GM12878 (cell line): ENCODE measurements around the gene MYO1D. TPM values are rescaled to one million over a fixed set of nuclear protein-coding genes. Genes with fewer than 3 reads are reported as not detected.

Source experiments
- ATAC-seq: fragments of 200-7000 bp; cut with Tn5 transposase; 3 replicates; pipeline ENCODE4 v1.9.1; 2020; ENCODE audit warnings: mild to moderate bottlenecking, moderate library complexity
- BruUV-seq: library from RNA; stranded (reverse); fragments of 400-500 nt; replicated peaks from 2 replicates; lab custom pipeline; 2021; lab: Mats Ljungman, UMichigan
- CTCF ChIA-PET: fragments of 300-600 bp; sonication (Branson Sonifier 250); formaldehyde crosslinking; extraction: SDS; loops from one replicate; lab custom pipeline; 2021; ENCODE audit warnings: inconsistent platforms; lab: Yijun Ruan, JAX
- POLR2A ChIA-PET: fragments of 350-600 bp; formaldehyde crosslinking; extraction: SDS; loops from one replicate; lab custom pipeline; 2021; ENCODE audit warnings: inconsistent platforms; lab: Charles Lee
- RAD21 ChIA-PET: fragments of 300-600 bp; sonication (Branson Sonifier 250); formaldehyde crosslinking; loops from one replicate; lab custom pipeline; 2023; ENCODE audit warnings: antibody characterized with exemption; ENCODE audit not compliant: unreplicated experiment; lab: Charles Lee
- SMC1A ChIA-PET: fragments of 300-600 bp; sonication (Branson Sonifier 250); formaldehyde crosslinking; loops from one replicate; lab custom pipeline; 2023; ENCODE audit not compliant: unreplicated experiment, uncharacterized antibody; lab: Charles Lee
- DNase-seq: peaks from one replicate; pipeline ENCODE4 v3.0.0-alpha.2; 2011; ENCODE audit warnings: low read depth, low spot score
- FAIRE-seq: peaks from 3 replicates; lab custom pipeline; 2011; peaks lifted over from hg19 to GRCh38; lab: Jason Lieb, UNC
- H2AFZ ChIP-seq: 2 replicates; pipeline ENCODE4 v1.6.0; 2011; ENCODE audit warnings: low read depth, low read length, control low read depth; ENCODE audit not compliant: control insufficient read depth
- H3K27ac ChIP-seq: 2 replicates; pipeline ENCODE4 v1.5.1; 2011; ENCODE audit warnings: control low read depth; ENCODE audit not compliant: control insufficient read depth, insufficient read depth
- H3K27me3 ChIP-seq, 2 experiments: replicated peaks in 1 of 2; 2 replicates each; pipeline versions ENCODE4 v1.6.0 to v1.6.1; 2011; ENCODE audit warnings: low read length in 1 of 2; ENCODE audit not compliant: control insufficient read depth in 2 of 2, insufficient read depth in 2 of 2
- H3K36me3 ChIP-seq, 2 experiments: 2 replicates each; pipeline ENCODE4 v1.5.1; 2011; ENCODE audit warnings: low read length in 1 of 2; ENCODE audit not compliant: control insufficient read depth in 2 of 2, insufficient read depth in 2 of 2
- H3K4me1 ChIP-seq: 2 replicates; pipeline ENCODE4 v1.6.1; 2011; ENCODE audit warnings: mild to moderate bottlenecking, low read length, moderate library complexity, mixed read lengths; ENCODE audit not compliant: control insufficient read depth, insufficient read depth
- H3K4me2 ChIP-seq: 2 replicates; pipeline ENCODE4 v1.6.0; 2011; ENCODE audit warnings: control low read depth; ENCODE audit not compliant: control insufficient read depth, insufficient read depth
- H3K4me3 ChIP-seq: fragments of 200-600 bp; sonication (generic); 2 replicates; pipeline ENCODE4 v1.5.1; 2016
- H3K79me2 ChIP-seq: 2 replicates; pipeline ENCODE4 v1.6.0; 2011; ENCODE audit warnings: low read length; ENCODE audit not compliant: control insufficient read depth, insufficient read depth
- H3K9ac ChIP-seq: 2 replicates; pipeline ENCODE4 v1.8.0; 2011; ENCODE audit warnings: low read length, control low read depth, mixed read lengths; ENCODE audit not compliant: control insufficient read depth, insufficient read depth
- H3K9me3 ChIP-seq: replicated peaks from 3 replicates; pipeline ENCODE4 v1.5.1; 2011; ENCODE audit warnings: mild to moderate bottlenecking, low read length; ENCODE audit not compliant: control insufficient read depth, insufficient read depth
- H4K20me1 ChIP-seq: 2 replicates; pipeline ENCODE4 v1.6.0; 2011; ENCODE audit not compliant: control insufficient read depth, insufficient read depth
- RCOR1 ChIP-seq: conservative IDR thresholded peaks from 2 replicates; pipeline ENCODE4 v1.6.1; 2012; ENCODE audit warnings: low read depth, low read length, improper control_type of control experiment
- RUNX3 ChIP-seq: IDR thresholded peaks from 2 replicates; pipeline ENCODE4 v1.6.1; 2012; ENCODE audit warnings: low read length, inconsistent platforms
- STAT3 ChIP-seq: IDR thresholded peaks from 2 replicates; pipeline ENCODE4 v1.6.1; 2011; ENCODE audit warnings: low read depth, low read length, improper control_type of control experiment
- ZZZ3 ChIP-seq: IDR thresholded peaks from 2 replicates; pipeline ENCODE4 v1.6.1; 2011; ENCODE audit warnings: low read depth; ENCODE audit not compliant: control insufficient read depth, insufficient read length
- WGBS: methylation state at CpG from one replicate; pipeline ENCODE4 v1.1.6; 2016; ENCODE audit warnings: low lambda C conversion rate; ENCODE audit not compliant: insufficient replicate concordance, insufficient coverage; ENCODE audit errors: missing lambda C conversion rate; 5-methylcytosine and 5-hydroxymethylcytosine counted together
- in situ Hi-C: fragments of 300-500 bp; cut with MboI; formaldehyde crosslinking; loops from 9 replicates; pipeline ENCODE4 v1.14.3; 2018; ENCODE audit warnings: mixed read lengths
- intact Hi-C: fragments of 100-400 bp; cut with micrococcal nuclease; formaldehyde crosslinking; loops from one replicate; pipeline ENCODE4 v1.14.2; 2022; ENCODE audit not compliant: unreplicated experiment
- polyA plus RNA-seq, 11 experiments: library from polyadenylated mRNA; depleted of rRNA in 4 of 11; unstranded in 6 of 11; stranded (reverse) in 5 of 11; fragments of >200 nt; fragmentation: Nextera tagmentation in 4 of 11; fragmentation: Illumina TruSeq in 1 of 11; extraction: Ambion mirVana in 4 of 11; extraction: Trizol in 1 of 11; gene quantifications; 1 replicate in 1 of 11; 2 replicates in 10 of 11; pipeline versions ENCODE4 v1.2.1 to v1.2.3, GENCODE V29; 2011 to 2016; ENCODE audit warnings: inconsistent platforms in 2 of 11, missing spikeins in 2 of 11, low read depth in 1 of 11
- total RNA-seq, 4 experiments: library from RNA; depleted of rRNA in 3 of 4; stranded (reverse); fragments of >200 nt in 3 of 4; fragmentation: Illumina TruSeq in 1 of 4; extraction: Trizol in 1 of 4; gene quantifications; 2 replicates each; pipeline versions ENCODE4 v1.2.1 to v1.2.3, GENCODE V29; 2013 to 2021
- TF ChIP-seq, protein P1 (sequence below): fragments of 450-650 bp; IDR thresholded peaks from 2 replicates; pipeline ENCODE4 v1.6.1; 2018; ENCODE audit warnings: mild to moderate bottlenecking, low read depth, moderate library complexity; ENCODE audit not compliant: partially characterized antibody

Gene MYO1D
- total and polyA plus RNA-seq, 10 of the 15 experiments (the other 5 are each of a cell fraction or from before 2014, with no cell fraction given) = 1.8 to 37.7 (median 25.4) TPM

DNA sequence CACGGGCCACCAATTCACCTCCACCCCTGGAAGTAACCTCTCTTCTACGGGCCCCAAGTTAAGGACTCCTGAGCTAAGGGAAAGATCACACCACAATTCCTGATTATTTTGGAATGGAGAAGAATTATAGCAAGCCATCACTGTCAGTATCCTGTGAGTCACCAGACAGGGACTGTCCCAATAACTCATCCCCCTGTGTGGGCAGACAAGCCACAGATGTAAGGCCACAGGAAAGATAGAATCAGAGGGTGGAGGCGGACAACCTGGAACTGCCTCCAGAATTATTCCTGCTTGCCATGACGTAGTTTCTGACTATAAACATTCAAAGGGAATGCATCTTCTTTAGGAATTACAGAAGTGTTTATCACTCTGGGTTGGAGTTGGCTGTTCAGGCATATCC, 5.8 kb upstream of the MYO1D start (continued):
- TF ChIP-seq STAT3 (no peak), RUNX3 (peak; percentile 47), RCOR1 (no peak)
- TF ChIP-seq, protein P1, sequence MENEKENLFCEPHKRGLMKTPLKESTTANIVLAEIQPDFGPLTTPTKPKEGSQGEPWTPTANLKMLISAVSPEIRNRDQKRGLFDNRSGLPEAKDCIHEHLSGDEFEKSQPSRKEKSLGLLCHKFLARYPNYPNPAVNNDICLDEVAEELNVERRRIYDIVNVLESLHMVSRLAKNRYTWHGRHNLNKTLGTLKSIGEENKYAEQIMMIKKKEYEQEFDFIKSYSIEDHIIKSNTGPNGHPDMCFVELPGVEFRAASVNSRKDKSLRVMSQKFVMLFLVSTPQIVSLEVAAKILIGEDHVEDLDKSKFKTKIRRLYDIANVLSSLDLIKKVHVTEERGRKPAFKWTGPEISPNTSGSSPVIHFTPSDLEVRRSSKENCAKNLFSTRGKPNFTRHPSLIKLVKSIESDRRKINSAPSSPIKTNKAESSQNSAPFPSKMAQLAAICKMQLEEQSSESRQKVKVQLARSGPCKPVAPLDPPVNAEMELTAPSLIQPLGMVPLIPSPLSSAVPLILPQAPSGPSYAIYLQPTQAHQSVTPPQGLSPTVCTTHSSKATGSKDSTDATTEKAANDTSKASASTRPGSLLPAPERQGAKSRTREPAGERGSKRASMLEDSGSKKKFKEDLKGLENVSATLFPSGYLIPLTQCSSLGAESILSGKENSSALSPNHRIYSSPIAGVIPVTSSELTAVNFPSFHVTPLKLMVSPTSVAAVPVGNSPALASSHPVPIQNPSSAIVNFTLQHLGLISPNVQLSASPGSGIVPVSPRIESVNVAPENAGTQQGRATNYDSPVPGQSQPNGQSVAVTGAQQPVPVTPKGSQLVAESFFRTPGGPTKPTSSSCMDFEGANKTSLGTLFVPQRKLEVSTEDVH = no peak
- TF ChIP-seq, all 136 proteins: peak for 5

DNA sequence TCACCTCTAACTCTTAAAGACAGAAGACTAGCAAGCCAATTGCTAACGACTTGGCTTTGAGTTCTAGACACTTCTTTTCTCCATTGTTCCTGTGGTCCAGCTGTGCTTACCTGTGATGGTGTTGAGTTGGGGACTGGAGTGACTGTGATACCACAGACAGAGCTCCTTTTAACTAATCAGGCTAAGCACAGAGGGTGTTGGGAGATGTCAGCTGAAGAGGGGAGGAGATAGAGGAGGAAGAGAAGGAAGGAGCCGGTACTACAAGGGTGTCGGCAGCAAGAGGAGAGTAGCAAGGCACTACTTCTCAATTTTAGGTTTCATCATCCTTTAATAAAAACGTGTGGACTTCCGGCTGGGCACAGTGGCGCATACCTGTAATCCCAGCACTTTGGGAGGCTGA, 5.1 kb upstream of the MYO1D start:
- Histone ChIP-seq H3K27ac (no peak overlapping the region), H4K20me1 (no peaks in the 10 kb centered on the region), H2AFZ (no peak overlapping the region), H3K36me3 (no peaks in the 10 kb centered on the region), H3K79me2 (no peaks in the 10 kb centered on the region), H3K4me1 (no peaks in the 10 kb centered on the region), H3K4me3 (no peak overlapping the region), H3K9me3 (no peaks in the 10 kb centered on the region), H3K27me3 (no peaks in the 10 kb centered on the region), H3K4me2 (no peak overlapping the region), H3K9ac (no peak overlapping the region)
- ChIA-PET SMC1A (interaction anchor here (0.7 to 2.4 kb wide), 5 partner anchors 16 to 112 kb away, joined by 3 to 6 read pairs (median 4); no protein-coding TSS in a partner anchor), CTCF (interaction anchor here (0.7 to 13.7 kb wide), 3 partner anchors 28 to 102 kb away, joined by 3 to 335 read pairs (median 3); no protein-coding TSS in a partner anchor), RAD21 (interaction anchor here (1.4 to 4.5 kb wide), 4 partner anchors 22 to 99 kb away, joined by 4 to 19 read pairs (median 4); no protein-coding TSS in a partner anchor), POLR2A (interaction anchor here (1.0 kb wide), 1 partner anchor 54 kb away, joined by 8 read pairs; no protein-coding TSS in a partner anchor)
- no peak for TF ChIP-seq ZZZ3
- 76% methylated on average over 6 of the region's 6 CpGs for WGBS
- ATAC-seq (no peak), FAIRE-seq (no peak), DNase-seq (no peak)
- BruUV-seq = no TSS peak
- in situ Hi-C loops = loop anchor here (5.0 kb wide), 1 partner anchor 100 kb away; no protein-coding TSS in a partner anchor
- intact Hi-C loops = no loop called here
